Adipose tissue (tissue), 3 donors: ENCODE data around the gene AGBL1. TPM values are rescaled to one million over a fixed set of nuclear protein-coding genes. Genes with fewer than 3 reads are reported as not detected.
"Not testable (repeated sequence)": the region's sequence is repeated elsewhere in the genome, so short reads cannot be mapped to it uniquely, and the experiment has no call there.

Source experiments
- H3K27ac ChIP-seq: one replicate; pipeline ENCODE4 v1.5.1; 2013; ENCODE audit warnings: low read depth, low read length
- WGBS, 3 donors: extraction: QIAGEN DNeasy Blood & Tissue Kit; methylation state at CpG; one replicate each; pipeline ENCODE4 v1.1.7; 2013; 5-methylcytosine and 5-hydroxymethylcytosine counted together
- polyA plus RNA-seq, 3 donors: library from polyadenylated mRNA; stranded (reverse); fragments of 200-250 nt; gene quantifications; one replicate each; pipeline ENCODE4 v1.2.3, GENCODE V29; 2013
- donor health status: healthy with polysubstance abuse.
- donor health status: Bipolar disorder and iron deficiency.
- donor health status: healthy.

The AGBL1 gene
- polyA plus RNA-seq, 3 donors: not detected

- H3K27ac ChIP-seq: no peak overlapping the region
- 59 to 92% (median 84%) methylated on average over 1 of the region's 1 CpG for WGBS, 3 donors
Observed at GRCh38 chr15:86413191-86413590, 333.5 kb downstream of the AGBL1 start.

- 83 to 89% (median 84%) methylated on average over 3 of the region's 3 CpGs for WGBS, 3 donors
- no peak overlapping the region for H3K27ac ChIP-seq
Observed at GRCh38 chr15:86425746-86426145, 346.1 kb downstream of the AGBL1 start.

DNA sequence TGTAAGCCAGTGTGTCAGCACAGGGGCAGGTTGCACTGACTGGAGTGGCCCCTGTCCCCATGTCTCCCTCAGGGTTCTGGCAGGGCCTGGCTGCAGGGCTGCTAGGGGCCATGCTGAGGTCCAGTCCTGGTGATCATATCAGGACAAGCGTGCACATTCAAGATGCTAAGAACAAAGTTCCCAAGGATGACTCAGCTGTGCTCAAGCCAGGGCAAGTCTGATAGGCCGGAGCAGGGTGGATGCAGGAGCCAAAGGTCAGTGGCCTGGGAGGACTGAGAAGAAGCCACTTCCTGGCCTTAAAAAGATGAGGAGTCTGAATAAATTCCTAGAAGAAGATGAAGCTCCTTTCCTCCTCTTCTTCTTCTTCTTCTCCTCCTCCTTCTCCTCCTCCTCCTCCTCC is 353.2 kb downstream of the AGBL1 start:
- 61 to 66% (median 63%) methylated on average over 2 of the region's 2 CpGs for WGBS, 3 donors
- no peak overlapping the region for H3K27ac ChIP-seq

- no peak overlapping the region for H3K27ac ChIP-seq
- WGBS, 3 donors: 39 to 61% (median 61%) methylated on average over 4 of the region's 4 CpGs
Observed at GRCh38 chr15:86433983-86434382, 354.3 kb downstream of the AGBL1 start.

GRCh38 chr15:86439614-86440013 is 359.9 kb downstream of the AGBL1 start:
- no peak overlapping the region for H3K27ac ChIP-seq
- WGBS, 3 donors: 8 to 54% (median 49%) methylated on average over 4 of the region's 4 CpGs

DNA sequence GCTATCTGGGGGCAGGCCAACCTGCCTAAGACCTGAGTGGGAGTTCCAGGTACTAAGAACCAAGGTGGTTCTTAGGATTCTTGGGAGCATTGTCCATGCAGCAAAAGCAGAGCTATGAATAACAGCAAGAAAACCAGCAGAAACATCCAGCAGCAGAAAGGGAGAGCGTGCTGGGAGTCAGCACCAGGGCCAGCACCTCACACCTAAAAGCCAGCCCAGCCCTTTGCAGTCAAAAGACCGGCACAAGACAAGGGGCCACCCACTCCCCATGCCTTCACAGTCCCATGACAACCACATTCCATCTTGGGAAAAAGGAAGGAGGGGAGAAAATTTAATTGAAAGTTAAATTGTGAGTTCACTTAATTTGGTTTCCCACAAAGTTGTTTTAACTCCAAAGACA is 364.9 kb downstream of the AGBL1 start:
- 8 to 19% (median 10%) methylated on average over 2 of the region's 2 CpGs for WGBS, 3 donors
- no peak overlapping the region for H3K27ac ChIP-seq

GRCh38 chr15:86445579-86446252 is 366.0 kb downstream of the AGBL1 start:
- 43 to 50% (median 47%) methylated on average over 6 of the region's 6 CpGs for WGBS, 3 donors
- H3K27ac ChIP-seq: no peak overlapping the region

GRCh38 chr15:86446253-86446640 is 366.6 kb downstream of the AGBL1 start:
- WGBS, 3 donors: 57 to 63% (median 58%) methylated on average over 2 of the region's 2 CpGs
- H3K27ac ChIP-seq: no peak overlapping the region

GRCh38 chr15:86465470-86466039 is 385.9 kb downstream of the AGBL1 start:
- H3K27ac ChIP-seq: not testable (repeated sequence)
- 78 to 92% (median 88%) methylated on average over 8 of the region's 8 CpGs for WGBS, 3 donors

DNA sequence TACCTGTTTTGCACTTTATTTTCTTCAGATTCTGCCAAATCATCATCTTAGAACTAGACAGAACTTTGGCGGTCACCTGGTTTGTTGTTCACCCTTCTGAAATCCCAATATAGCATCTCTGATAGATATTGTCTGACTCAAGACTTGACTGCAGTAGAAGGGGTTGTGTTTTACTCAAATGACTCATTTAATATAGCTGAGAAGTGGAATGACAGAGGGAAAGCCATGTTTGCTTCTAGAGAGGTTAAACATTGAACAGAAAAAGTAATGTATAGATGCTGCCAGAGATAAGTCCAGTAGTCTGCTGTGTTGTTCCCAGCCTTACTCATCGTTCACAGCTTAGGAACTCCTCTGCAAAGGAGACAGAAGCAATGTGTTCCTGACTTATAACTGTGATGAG is 402.0 kb downstream of the AGBL1 start:
- H3K27ac ChIP-seq: no peak overlapping the region
- WGBS, 3 donors: 63 to 83% (median 78%) methylated on average over 2 of the region's 2 CpGs

GRCh38 chr15:86483936-86484335 is 404.3 kb downstream of the AGBL1 start:
- WGBS, 3 donors: 0 to 5% (median 3%) methylated on average over 1 of the region's 1 CpG

DNA sequence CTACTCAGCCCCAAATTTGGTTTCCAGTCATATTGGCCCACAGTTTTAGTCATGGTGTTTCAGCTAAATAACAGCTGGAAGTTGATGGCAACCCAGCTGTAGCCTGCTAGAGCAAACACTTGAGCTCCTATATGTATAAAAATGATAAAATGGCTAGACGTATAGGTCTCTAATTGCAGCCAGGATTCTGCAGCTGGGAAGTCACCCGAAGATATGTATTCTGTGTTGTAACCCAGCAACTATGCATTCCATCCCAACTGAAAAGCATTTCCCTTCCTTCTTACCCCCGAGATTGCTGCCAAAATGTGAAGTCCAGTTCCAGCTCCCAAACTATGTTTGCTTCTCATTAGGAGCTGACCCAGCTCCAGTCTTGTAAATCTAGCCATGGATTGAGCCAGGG is 408.4 kb downstream of the AGBL1 start:
- H3K27ac ChIP-seq: no peak overlapping the region
- WGBS, 3 donors: 50 to 65% (median 54%) methylated on average over 3 of the region's 3 CpGs

More at GRCh38 chr15:86483936-86484335, 404.3 kb downstream of the AGBL1 start:
- H3K27ac ChIP-seq: no peak overlapping the region

DNA sequence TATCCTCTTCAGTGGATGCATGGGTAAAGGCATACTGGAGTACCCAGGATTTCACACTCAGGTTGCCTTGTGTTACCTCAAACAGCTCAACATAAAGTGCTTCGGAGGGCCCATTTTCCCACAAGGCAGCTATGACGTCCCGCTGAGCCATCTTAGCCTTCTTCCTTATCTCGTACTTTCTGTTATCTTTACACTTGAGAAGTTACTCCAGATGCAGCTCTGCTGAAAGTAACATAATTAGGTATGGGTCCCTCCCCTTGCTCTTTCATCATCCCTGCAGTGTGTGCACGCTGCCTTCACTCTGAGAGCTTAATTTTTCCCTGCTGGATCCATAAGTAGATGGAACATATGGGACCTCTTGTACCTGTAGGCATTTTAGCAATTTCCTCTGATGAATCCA is 410.3 kb downstream of the AGBL1 start:
- 31 to 69% (median 62%) methylated on average over 5 of the region's 5 CpGs for WGBS, 3 donors
- no peak overlapping the region for H3K27ac ChIP-seq

- 73 to 88% (median 85%) methylated on average over 2 of the region's 2 CpGs for WGBS, 3 donors
- H3K27ac ChIP-seq: no peak overlapping the region
Observed at GRCh38 chr15:86491118-86491517, 411.4 kb downstream of the AGBL1 start.

DNA sequence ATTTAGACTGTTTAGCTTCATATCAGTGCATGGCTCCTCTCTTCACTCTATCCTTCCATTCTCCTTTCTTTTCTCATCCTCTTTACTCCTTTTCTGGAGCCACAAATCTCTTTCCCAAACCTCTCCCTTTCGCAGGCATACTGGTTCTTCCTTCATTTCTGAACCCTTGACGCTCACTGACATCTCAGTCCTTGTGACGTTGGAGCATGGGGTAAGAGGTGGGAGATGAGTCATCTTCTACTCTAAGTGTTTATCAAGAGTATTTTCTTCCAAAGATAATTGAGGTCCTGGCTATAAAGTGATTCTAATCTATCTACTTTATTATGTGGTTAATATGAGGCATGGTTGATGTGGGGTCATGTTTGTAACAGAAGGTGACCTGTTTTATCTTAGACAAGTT is 414.2 kb downstream of the AGBL1 start:
- no peak overlapping the region for H3K27ac ChIP-seq
- whole genome bisulfite sequencing, 3 donors: 47 to 78% (median 51%) methylated on average over 3 of the region's 3 CpGs

- H3K27ac ChIP-seq: no peak overlapping the region
- WGBS, 3 donors: 42 to 89% (median 86%) methylated on average over 1 of the region's 1 CpG
Observed at GRCh38 chr15:86494475-86494874, 414.8 kb downstream of the AGBL1 start.

GRCh38 chr15:86502301-86502700 is 422.6 kb downstream of the AGBL1 start:
- no peak overlapping the region for H3K27ac ChIP-seq
- WGBS, 3 donors: 18 to 22% (median 20%) methylated on average over 1 of the region's 1 CpG

DNA sequence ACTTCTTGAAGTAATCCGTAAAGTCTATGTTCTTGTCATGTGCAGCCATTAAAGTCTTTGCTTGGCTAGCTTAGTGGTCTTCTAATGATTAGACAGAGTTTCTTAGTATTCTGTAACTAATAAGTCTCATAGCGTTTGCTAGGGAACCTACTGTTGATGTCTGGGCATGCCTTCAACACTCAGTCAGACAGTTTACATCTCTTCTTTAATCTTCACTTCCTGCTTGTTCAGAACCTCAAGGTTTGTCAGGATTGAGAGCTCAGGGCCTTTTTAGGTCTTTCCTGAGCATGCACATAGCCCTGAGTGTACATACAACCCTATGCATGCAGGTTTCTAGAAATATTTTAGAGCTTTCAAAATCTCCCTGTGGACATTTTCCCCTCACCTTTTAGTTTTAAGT is 426.3 kb downstream of the AGBL1 start:
- H3K27ac ChIP-seq: no peak overlapping the region
- WGBS, 3 donors: 84 to 92% (median 87%) methylated on average over 2 of the region's 2 CpGs

GRCh38 chr15:86506401-86506800 is 426.7 kb downstream of the AGBL1 start:
- 53 to 76% (median 64%) methylated on average over 2 of the region's 2 CpGs for WGBS, 3 donors
- H3K27ac ChIP-seq: no peak overlapping the region

DNA sequence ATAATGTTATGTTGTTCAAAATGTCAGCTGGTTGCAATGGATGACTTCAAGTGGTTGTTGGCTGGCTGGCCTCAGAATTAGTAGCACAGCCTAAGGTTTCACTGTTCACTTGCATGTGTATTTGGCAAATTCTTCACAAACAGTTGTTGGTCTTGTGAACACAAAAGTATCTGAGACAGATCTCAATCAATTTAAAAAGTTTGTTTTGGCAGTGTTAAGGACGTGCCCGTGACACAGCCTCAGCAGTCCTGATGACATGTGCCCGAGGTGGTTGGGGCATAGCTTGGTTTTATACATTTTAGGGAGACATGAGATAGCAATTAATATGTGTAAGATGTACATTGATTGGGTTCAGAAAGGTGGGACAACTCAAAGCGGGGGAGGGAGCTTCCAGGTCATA is 436.0 kb downstream of the AGBL1 start:
- H3K27ac ChIP-seq: no peak overlapping the region
- 35 to 93% (median 83%) methylated on average over 4 of the region's 4 CpGs for WGBS, 3 donors
